Subcutaneous adipose tissue (tissue), 4 donors: ENCODE data around the gene CALM3. TPM values are rescaled to one million over a fixed set of nuclear protein-coding genes. Genes with fewer than 3 reads are reported as not detected.

Experiments used
- CTCF ChIP-seq: fragments of 450-650 bp; IDR thresholded peaks from one replicate; pipeline ENCODE4 v1.5.1; 2016; ENCODE audit warnings: low read depth, mild to moderate bottlenecking, control low read depth, antibody characterized with exemption, moderate library complexity
- total RNA-seq, 4 donors: library from RNA; depleted of rRNA; stranded (reverse); fragments of >200 nt; gene quantifications; one replicate each; pipeline ENCODE4 v1.1.0, GENCODE V29; 2016

Gene CALM3
- total RNA-seq, 4 donors from 2014 or later = 62.3 to 256 (median 132) TPM

GRCh38 chr19:46660008-46660517 lies 58.9 kb downstream of the CALM3 start:
- no peak for TF ChIP-seq CTCF

Other genes with a start within 250 kb of the CALM3 start
- 1 to 10 TPM in 3 of 4 donors, under 1 TPM in 1; 0.49 to 3.6 (median 2.4) TPM for gene CCDC8, start 187.8 kb upstream of the CALM3 start, total RNA-seq
- not detected for gene PNMA8C, start 172.4 kb upstream of the CALM3 start, total RNA-seq
- gene PNMA8A, start 129.8 kb upstream of the CALM3 start, total RNA-seq = 1 to 10 TPM in 1 of 4 donors, under 1 TPM in 3; 0.33 to 2.3 (median 0.78) TPM
- gene PNMA8B, start 105.5 kb upstream of the CALM3 start, total RNA-seq = 1 to 10 TPM in 3 of 4 donors, under 1 TPM in 1; 0.49 to 4.3 (median 2.2) TPM
- gene PTGIR, start 23.8 kb downstream of the CALM3 start, total RNA-seq = 1 to 10 TPM in 3 of 4 donors, under 1 TPM in 1; 0.94 to 2.9 (median 2.3) TPM
- gene GNG8, start 34.9 kb downstream of the CALM3 start, total RNA-seq = not detected
- gene DACT3, start 59.9 kb downstream of the CALM3 start, total RNA-seq = under 1 TPM in 3 of 4 donors, not detected in 1; 0.22 to 0.68 (median 0.57) TPM
- 10 to 100 TPM; 14.5 to 50.9 (median 25.0) TPM for gene PRKD2, start 115.8 kb downstream of the CALM3 start, total RNA-seq
- gene FKRP, start 144.7 kb downstream of the CALM3 start, total RNA-seq = 10 to 100 TPM in 2 of 4 donors, 1 to 10 TPM in 2; 7.0 to 14.3 (median 10.5) TPM
- 10 to 100 TPM; 37.7 to 73.7 (median 43.0) TPM for gene STRN4, start 145.1 kb downstream of the CALM3 start, total RNA-seq
- 100 to 1,000 TPM in 2 of 4 donors, 10 to 100 TPM in 2; 63.3 to 185 (median 100) TPM for gene SLC1A5, start 187.3 kb downstream of the CALM3 start, total RNA-seq
- gene AP2S1, start 249.5 kb downstream of the CALM3 start, total RNA-seq = 100 to 1,000 TPM in 2 of 4 donors, 10 to 100 TPM in 2; 69.3 to 126 (median 97.3) TPM